HG03469 (cell line): ENCODE data around the gene LTBP1.

Source experiments
- ATAC-seq: cut with Tn5 transposase; IDR thresholded peaks from one replicate; pipeline ENCODE4 v1.9.1; 2021; ENCODE audit warnings: mild to moderate bottlenecking, moderate library complexity, moderate number of reproducible peaks; ENCODE audit not compliant: unreplicated experiment

The LTBP1 gene

GRCh38 chr2:33326100-33326499 lies 379.3 kb downstream of the LTBP1 start:
- no peak for ATAC-seq

- no peak for ATAC-seq
Observed at GRCh38 chr2:33333433-33333832, 386.7 kb downstream of the LTBP1 start.

- ATAC-seq = no peak
Observed at GRCh38 chr2:33334083-33334482, 387.3 kb downstream of the LTBP1 start.

GRCh38 chr2:33335516-33335915 lies 388.8 kb downstream of the LTBP1 start:
- ATAC-seq = no peak

- ATAC-seq = no peak
Observed at GRCh38 chr2:33336036-33336625, 389.4 kb downstream of the LTBP1 start.

- no peak for ATAC-seq
Observed at GRCh38 chr2:33337385-33337960, 390.7 kb downstream of the LTBP1 start.

- no peak for ATAC-seq
Observed at GRCh38 chr2:33337981-33338380, 391.2 kb downstream of the LTBP1 start.

- ATAC-seq = no peak
Observed at GRCh38 chr2:33339269-33339668, 392.5 kb downstream of the LTBP1 start.

GRCh38 chr2:33340280-33340679 lies 393.5 kb downstream of the LTBP1 start:
- no peak for ATAC-seq

GRCh38 chr2:33342171-33342570 lies 395.4 kb downstream of the LTBP1 start:
- no peak for ATAC-seq

- no peak for ATAC-seq
Observed at GRCh38 chr2:33342705-33343104, 396.0 kb downstream of the LTBP1 start.

GRCh38 chr2:33343387-33343895 lies 396.7 kb downstream of the LTBP1 start:
- ATAC-seq = no peak

GRCh38 chr2:33344230-33344629 lies 397.5 kb downstream of the LTBP1 start:
- ATAC-seq = no peak

- no peak for ATAC-seq
Observed at GRCh38 chr2:33347856-33348255, 401.1 kb downstream of the LTBP1 start.

GRCh38 chr2:33350632-33351031 lies 403.9 kb downstream of the LTBP1 start:
- no peak for ATAC-seq

- ATAC-seq = no peak
Observed at GRCh38 chr2:33351781-33352180, 405.0 kb downstream of the LTBP1 start.

GRCh38 chr2:33354981-33355380 lies 408.2 kb downstream of the LTBP1 start:
- ATAC-seq = no peak

GRCh38 chr2:33358878-33359277 lies 412.1 kb downstream of the LTBP1 start:
- ATAC-seq = no peak

- ATAC-seq = no peak
Observed at GRCh38 chr2:33363325-33364298, 416.9 kb downstream of the LTBP1 start.

GRCh38 chr2:33365264-33365970 lies 418.7 kb downstream of the LTBP1 start:
- ATAC-seq = no peak

- no peak for ATAC-seq
Observed at GRCh38 chr2:33366473-33366872, 419.7 kb downstream of the LTBP1 start.
